Brain microvascular endothelial cell (primary cell): ENCODE results near the gene FAM210A.

Experiments used
- DNase-seq: peaks from one replicate; pipeline ENCODE4 v3.0.0-alpha.2; 2020
- H3K27ac ChIP-seq: fragments of 250-450 bp; sonication (Bioruptor Pico); 2 replicates; pipeline ENCODE4 v1.5.1; 2020; ENCODE audit warnings: mild to moderate bottlenecking, moderate library complexity
- H3K27me3 ChIP-seq: fragments of 250-450 bp; sonication (Bioruptor Pico); replicated peaks from 2 replicates; pipeline ENCODE4 v1.5.1; 2020; ENCODE audit warnings: mild to moderate bottlenecking
- H3K36me3 ChIP-seq: fragments of 250-450 bp; sonication (Bioruptor Pico); replicated peaks from 2 replicates; pipeline ENCODE4 v1.5.1; 2020; ENCODE audit warnings: mild to moderate bottlenecking
- H3K4me3 ChIP-seq: 2 replicates; pipeline ENCODE4 v1.5.1; 2011; ENCODE audit warnings: low read depth, mild to moderate bottlenecking, control low read depth, low read length, moderate library complexity
- in situ Hi-C: cut with HindIII; loops from 2 replicates; pipeline ENCODE4 v1.10.0; 2017; ENCODE audit warnings: low sequenced_read_pairs, low pct_ligation_motif_present
- TF ChIP-seq, protein P1 (sequence below): IDR thresholded peaks from 2 replicates; pipeline ENCODE4 v1.5.1; 2011; ENCODE audit warnings: low read depth, mild to moderate bottlenecking, moderate library complexity, low read length, control low read depth, inconsistent platforms; ENCODE audit errors: missing control alignments

FAM210A gene

DNA sequence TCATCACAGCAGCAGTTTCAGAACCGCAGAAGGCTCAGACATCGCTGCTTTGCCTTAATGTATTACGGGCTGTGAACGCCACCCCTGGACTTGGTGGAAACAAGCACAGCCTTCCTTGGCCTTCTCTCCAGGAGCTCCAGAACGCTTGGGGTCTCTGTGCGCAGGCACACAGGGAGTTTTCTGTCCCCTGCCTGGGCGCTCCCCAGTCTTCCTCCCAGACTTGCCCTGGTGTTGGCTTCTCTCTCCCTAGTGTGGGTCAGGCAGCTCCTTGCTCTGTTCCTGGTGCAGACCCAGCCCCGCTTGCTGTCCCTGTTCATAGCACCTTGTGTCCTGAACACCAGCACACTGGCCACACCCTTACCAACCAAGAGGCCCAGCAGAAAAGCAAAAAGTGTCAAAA, 103.6 kb downstream of the FAM210A start:
- no peaks in the 10 kb centered on the region for H3K27me3 ChIP-seq
- no peaks in the 10 kb centered on the region for H3K36me3 ChIP-seq
- in situ Hi-C loops = no loop called here
- TF ChIP-seq, protein P1, sequence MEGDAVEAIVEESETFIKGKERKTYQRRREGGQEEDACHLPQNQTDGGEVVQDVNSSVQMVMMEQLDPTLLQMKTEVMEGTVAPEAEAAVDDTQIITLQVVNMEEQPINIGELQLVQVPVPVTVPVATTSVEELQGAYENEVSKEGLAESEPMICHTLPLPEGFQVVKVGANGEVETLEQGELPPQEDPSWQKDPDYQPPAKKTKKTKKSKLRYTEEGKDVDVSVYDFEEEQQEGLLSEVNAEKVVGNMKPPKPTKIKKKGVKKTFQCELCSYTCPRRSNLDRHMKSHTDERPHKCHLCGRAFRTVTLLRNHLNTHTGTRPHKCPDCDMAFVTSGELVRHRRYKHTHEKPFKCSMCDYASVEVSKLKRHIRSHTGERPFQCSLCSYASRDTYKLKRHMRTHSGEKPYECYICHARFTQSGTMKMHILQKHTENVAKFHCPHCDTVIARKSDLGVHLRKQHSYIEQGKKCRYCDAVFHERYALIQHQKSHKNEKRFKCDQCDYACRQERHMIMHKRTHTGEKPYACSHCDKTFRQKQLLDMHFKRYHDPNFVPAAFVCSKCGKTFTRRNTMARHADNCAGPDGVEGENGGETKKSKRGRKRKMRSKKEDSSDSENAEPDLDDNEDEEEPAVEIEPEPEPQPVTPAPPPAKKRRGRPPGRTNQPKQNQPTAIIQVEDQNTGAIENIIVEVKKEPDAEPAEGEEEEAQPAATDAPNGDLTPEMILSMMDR = no peak
- no peak overlapping the region for H3K27ac ChIP-seq
- no peak for DNase-seq
- no peak overlapping the region for H3K4me3 ChIP-seq

DNA sequence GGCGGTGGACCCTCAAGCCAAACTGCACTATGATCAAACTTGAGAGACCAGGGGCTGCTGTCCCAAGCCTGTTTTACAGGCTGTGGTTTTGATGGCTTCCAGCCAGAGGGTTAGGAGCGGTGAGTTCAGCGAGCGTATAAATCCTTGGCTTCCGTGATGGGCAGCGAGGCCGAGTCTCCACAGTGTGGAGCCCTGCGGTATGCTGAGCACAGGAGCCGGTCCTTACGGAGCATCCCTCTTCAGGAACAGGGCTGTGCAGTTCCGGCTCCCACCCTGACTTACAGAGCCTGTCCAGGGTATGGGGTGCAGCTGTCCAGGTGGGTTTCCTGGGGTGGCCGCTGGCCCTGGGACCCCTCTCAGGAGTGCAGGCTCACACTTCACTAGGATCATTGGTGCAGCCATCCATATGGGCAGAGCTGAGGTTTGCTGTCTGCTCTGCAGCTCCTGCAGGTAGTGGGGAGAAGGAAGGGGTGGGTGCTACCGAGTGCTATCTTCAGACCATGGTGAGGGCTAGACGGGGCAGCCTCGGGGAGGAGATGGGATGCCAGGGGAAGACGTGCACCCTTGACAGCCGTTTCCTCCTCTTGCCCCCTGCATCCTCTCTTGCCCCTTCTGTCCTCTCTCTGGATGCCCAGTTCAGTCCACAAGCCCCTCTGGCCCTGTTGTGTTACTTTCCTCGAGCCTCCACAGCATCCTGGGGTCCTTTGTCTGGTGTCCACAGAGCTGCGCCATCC, 104.3 kb downstream of the FAM210A start:
- no peaks in the 10 kb centered on the region for H3K27me3 ChIP-seq
- in situ Hi-C loops = no loop called here
- no peak overlapping the region for H3K4me3 ChIP-seq
- no peak overlapping the region for H3K27ac ChIP-seq
- no peaks in the 10 kb centered on the region for H3K36me3 ChIP-seq
- TF ChIP-seq, protein P1 = no peak
- no peak for DNase-seq

DNA sequence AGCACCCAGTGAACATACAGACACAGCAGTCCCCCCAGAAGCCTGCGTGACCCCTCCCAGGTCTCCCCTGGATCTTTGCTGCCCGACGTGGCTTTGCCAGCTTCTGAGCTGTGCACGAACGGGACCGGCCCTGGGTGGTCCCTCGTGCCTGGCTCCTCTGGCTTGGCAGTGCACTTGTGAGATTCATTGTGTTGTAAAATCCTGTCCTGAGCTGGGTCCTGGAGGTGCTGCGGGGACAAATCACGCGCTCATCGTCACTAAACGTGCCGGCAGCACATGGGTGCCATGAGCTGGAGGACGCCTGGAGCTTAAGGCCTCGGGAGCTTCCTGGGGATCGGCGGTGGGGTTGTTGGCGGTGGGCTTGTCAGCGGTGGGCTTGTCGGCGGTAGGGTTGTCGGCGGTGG, 104.9 kb downstream of the FAM210A start:
- no peaks in the 10 kb centered on the region for H3K27me3 ChIP-seq
- in situ Hi-C loops = no loop called here
- no peak for DNase-seq
- H3K27ac ChIP-seq = no peak overlapping the region
- TF ChIP-seq, protein P1 = no peak
- H3K36me3 ChIP-seq = no peaks in the 10 kb centered on the region
- H3K4me3 ChIP-seq = no peak overlapping the region

DNA sequence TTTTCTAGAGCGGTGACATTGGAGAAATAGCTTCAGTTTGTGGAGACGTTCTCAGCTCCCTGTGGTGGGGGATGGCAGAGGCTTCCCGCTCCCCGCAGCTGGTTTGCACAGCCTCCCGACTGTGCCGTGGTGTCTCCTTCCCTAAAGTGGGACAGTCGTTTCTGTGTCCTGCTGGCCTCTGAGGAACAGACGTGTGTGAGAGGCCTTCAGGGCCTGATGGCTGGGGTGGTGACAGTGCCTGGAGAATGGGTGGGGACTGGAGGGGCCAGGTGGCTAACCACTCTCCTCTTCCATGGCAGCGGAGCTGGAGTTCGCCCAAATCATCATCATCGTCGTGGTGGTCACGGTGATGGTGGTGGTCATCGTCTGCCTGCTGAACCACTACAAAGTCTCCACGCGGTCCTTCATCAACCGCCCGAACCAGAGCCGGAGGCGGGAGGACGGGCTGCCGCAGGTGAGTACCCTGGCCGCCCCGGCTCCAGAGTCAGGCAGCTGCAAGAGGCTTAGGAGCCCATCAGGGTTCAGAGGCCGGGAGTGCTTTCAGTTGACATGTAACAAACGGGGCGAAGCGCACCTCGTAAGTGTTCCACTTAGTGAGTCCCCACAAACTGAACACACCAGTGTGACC, 105.4 kb downstream of the FAM210A start:
- no peaks in the 10 kb centered on the region for H3K27me3 ChIP-seq

DNA sequence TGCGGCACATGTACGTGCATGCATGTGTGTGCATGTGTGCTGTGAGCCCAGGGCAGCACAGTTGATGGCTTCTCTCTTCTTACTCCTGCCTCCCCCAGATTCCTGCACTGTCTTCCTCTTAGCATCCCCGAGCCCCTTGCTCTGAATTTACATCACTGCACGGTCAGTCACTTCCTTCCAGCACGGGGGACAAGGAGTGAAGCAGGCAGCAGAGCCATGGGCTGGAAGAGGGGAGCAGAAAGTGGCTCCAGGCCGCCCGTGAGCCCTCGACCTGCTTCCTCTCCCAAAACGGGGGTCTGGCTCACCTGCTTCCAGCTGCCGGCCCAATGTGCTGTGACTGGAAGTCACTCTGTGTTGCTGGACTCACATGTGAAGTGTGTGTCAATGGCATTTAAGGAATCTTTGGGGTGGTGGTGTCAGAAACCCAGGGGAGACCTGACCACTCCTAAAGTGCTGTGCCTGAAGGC, 106.1 kb downstream of the FAM210A start:
- Histone ChIP-seq H3K27me3 (no peaks in the 10 kb centered on the region), H3K4me3 (no peak overlapping the region), H3K36me3 (no peaks in the 10 kb centered on the region), H3K27ac (no peak overlapping the region)
- TF ChIP-seq, protein P1 = no peak
- DNase-seq = no peak
- in situ Hi-C loops = no loop called here

More for the DNA sequence above, 105.4 kb downstream of the FAM210A start:
- TF ChIP-seq, protein P1 = no peak
- Histone ChIP-seq H3K4me3 (no peak overlapping the region), H3K36me3 (no peaks in the 10 kb centered on the region), H3K27ac (no peak overlapping the region)
- in situ Hi-C loops = no loop called here
- DNase-seq = no peak
